Tibial artery (tissue), 4 donors: ENCODE results near the gene DNAJC4.

Source experiments
- DNase-seq, 2 donors: peaks; one replicate each; pipeline ENCODE4 v3.0.0-alpha.2; 2019
- H3K27ac ChIP-seq, 2 donors: fragments of 200-600 bp; sonication (generic) in 1 of 2; 1 replicate in 1 of 2; 2 replicates in 1 of 2; pipeline ENCODE4 v1.5.1; 2018 to 2019; ENCODE audit warnings: mild to moderate bottlenecking in 1 of 2
- H3K27me3 ChIP-seq, 2 donors: fragments of 200-600 bp; sonication (generic) in 1 of 2; one replicate each; pipeline versions ENCODE4 v1.5.1 to v1.6.0; 2016 to 2019
- H3K36me3 ChIP-seq, 3 donors: fragments of 200-600 bp; sonication (generic) in 2 of 3; one replicate each; pipeline ENCODE4 v1.5.1; 2016 to 2019; ENCODE audit warnings: mild to moderate bottlenecking in 2 of 3
- H3K4me1 ChIP-seq, 4 donors: fragments of 200-600 bp; sonication (generic) in 2 of 4; 1 replicate in 3 of 4; 2 replicates in 1 of 4; pipeline ENCODE4 v1.5.1; 2016 to 2019
- H3K4me3 ChIP-seq, 2 donors: fragments of 200-600 bp; sonication (generic) in 1 of 2; 1 replicate in 1 of 2; 2 replicates in 1 of 2; pipeline ENCODE4 v1.5.1; 2018 to 2019; ENCODE audit warnings: mild to moderate bottlenecking in 2 of 2
- H3K9me3 ChIP-seq, 3 donors: fragments of 200-600 bp; sonication (generic) in 1 of 3; one replicate each; pipeline ENCODE4 v1.5.1; 2016 to 2019
- CTCF ChIP-seq, 2 experiments: fragments of 200-600 bp in 1 of 2; fragments of 450-650 bp in 1 of 2; IDR thresholded peaks; one replicate each; pipeline ENCODE4 v1.5.1; 2017 to 2019; ENCODE audit warnings: antibody characterized with exemption in 2 of 2, mild to moderate bottlenecking in 1 of 2, moderate library complexity in 1 of 2
- intact Hi-C: fragments of 100-400 bp; cut with DNase I; formaldehyde crosslinking; loops from one replicate; pipeline ENCODE4 v1.15.0; 2023; ENCODE audit warnings: low total_unique reads

DNAJC4 gene

GRCh38 chr11:64226507-64227051 is 3.8 kb upstream of the DNAJC4 start:
- intact Hi-C loops, result loop anchor here (5.0 kb wide), 1 partner anchor 39 kb away; the partner anchor contains the start of gene STIP1
- peak overlapping the region; percentile 86 to 88 for H3K4me3 ChIP-seq
- no peaks in the 10 kb centered on the region for H3K27me3 ChIP-seq
- DNase-seq, result peak in 1 of 2 donors; percentile 54
- peak overlapping the region; percentile 81 to 95 for H3K27ac ChIP-seq
- no peak for TF ChIP-seq CTCF (IDR thresholded peaks at IDR 0.05)
- H3K4me1 ChIP-seq, result peaks cover 0 to 50% (median 40%) of the 10 kb centered on the region in 4 donors
- no peaks in the 10 kb centered on the region for H3K9me3 ChIP-seq
- H3K36me3 ChIP-seq, result peaks cover 0 to 8% (median 7%) of the 10 kb centered on the region in 3 donors

GRCh38 chr11:64227405-64227956 is 2.9 kb upstream of the DNAJC4 start:
- DNase-seq, result no peak
- intact Hi-C loops, result loop anchor here (5.0 kb wide), 1 partner anchor 40 kb away; the partner anchor contains the start of gene STIP1
- H3K4me1 ChIP-seq, result peaks cover 0 to 56% (median 48%) of the 10 kb centered on the region in 4 donors
- no peaks in the 10 kb centered on the region for H3K27me3 ChIP-seq
- peak overlapping the region; percentile 81 to 95 for H3K27ac ChIP-seq
- H3K4me3 ChIP-seq, result peak overlapping the region; percentile 86 to 88
- H3K9me3 ChIP-seq, result no peaks in the 10 kb centered on the region
- peaks cover 0 to 8% (median 7%) of the 10 kb centered on the region in 3 donors for H3K36me3 ChIP-seq
- TF ChIP-seq CTCF (IDR thresholded peaks at IDR 0.05), result no peak

- TF ChIP-seq CTCF (IDR thresholded peaks at IDR 0.05), result no peak
- Histone ChIP-seq H3K36me3 (no peaks in the 10 kb centered on the region), H3K9me3 (no peaks in the 10 kb centered on the region), H3K4me3 (peak overlapping the region in 1 of 2 donors; percentile 82), H3K4me1 (peaks cover 0 to 68% (median 58%) of the 10 kb centered on the region in 4 donors), H3K27me3 (no peaks in the 10 kb centered on the region), H3K27ac (peak overlapping the region; percentile 88 to 92)
- intact Hi-C loops, result loop anchor here (5.0 kb wide), 1 partner anchor 42 kb away; the partner anchor contains the start of gene STIP1
- DNase-seq, result no peak
Observed at GRCh38 chr11:64229090-64229743, 1.1 kb upstream of the DNAJC4 start.

GRCh38 chr11:64229744-64230170 is 591 bp upstream of the DNAJC4 start:
- Histone ChIP-seq H3K36me3 (no peaks in the 10 kb centered on the region), H3K27me3 (no peaks in the 10 kb centered on the region), H3K27ac (peak overlapping the region; percentile 88 to 92), H3K4me1 (peaks cover 0 to 68% (median 55%) of the 10 kb centered on the region in 4 donors), H3K9me3 (no peaks in the 10 kb centered on the region), H3K4me3 (peak overlapping the region; percentile 58 to 82)
- intact Hi-C loops, result loop anchor here (5.0 kb wide), 1 partner anchor 42 kb away; the partner anchor contains the start of gene STIP1
- no peak for DNase-seq
- no peak for TF ChIP-seq CTCF (IDR thresholded peaks at IDR 0.05)

GRCh38 chr11:64230985-64231365 is 627 bp downstream of the DNAJC4 start:
- H3K4me1 ChIP-seq, result peaks cover 7 to 72% (median 58%) of the 10 kb centered on the region in 4 donors
- no peak for TF ChIP-seq CTCF (IDR thresholded peaks at IDR 0.05)
- H3K4me3 ChIP-seq, result peak overlapping the region; percentile 58 to 82
- peaks cover 0 to 3% (median 0%) of the 10 kb centered on the region in 3 donors for H3K36me3 ChIP-seq
- no peaks in the 10 kb centered on the region for H3K9me3 ChIP-seq
- DNase-seq, result no peak
- H3K27ac ChIP-seq, result peak overlapping the region; percentile 88 to 92
- no peaks in the 10 kb centered on the region for H3K27me3 ChIP-seq
- intact Hi-C loops, result no loop called here
